ENCODE data around the gene NQO1. TPM values are rescaled to one million over a fixed set of nuclear protein-coding genes. Genes with fewer than 3 reads are reported as not detected.

Gene NQO1
- total and polyA plus RNA-seq, 2 of the 4 experiments (the other 2 are of a cell fraction), result 304 to 426 TPM

DNA sequence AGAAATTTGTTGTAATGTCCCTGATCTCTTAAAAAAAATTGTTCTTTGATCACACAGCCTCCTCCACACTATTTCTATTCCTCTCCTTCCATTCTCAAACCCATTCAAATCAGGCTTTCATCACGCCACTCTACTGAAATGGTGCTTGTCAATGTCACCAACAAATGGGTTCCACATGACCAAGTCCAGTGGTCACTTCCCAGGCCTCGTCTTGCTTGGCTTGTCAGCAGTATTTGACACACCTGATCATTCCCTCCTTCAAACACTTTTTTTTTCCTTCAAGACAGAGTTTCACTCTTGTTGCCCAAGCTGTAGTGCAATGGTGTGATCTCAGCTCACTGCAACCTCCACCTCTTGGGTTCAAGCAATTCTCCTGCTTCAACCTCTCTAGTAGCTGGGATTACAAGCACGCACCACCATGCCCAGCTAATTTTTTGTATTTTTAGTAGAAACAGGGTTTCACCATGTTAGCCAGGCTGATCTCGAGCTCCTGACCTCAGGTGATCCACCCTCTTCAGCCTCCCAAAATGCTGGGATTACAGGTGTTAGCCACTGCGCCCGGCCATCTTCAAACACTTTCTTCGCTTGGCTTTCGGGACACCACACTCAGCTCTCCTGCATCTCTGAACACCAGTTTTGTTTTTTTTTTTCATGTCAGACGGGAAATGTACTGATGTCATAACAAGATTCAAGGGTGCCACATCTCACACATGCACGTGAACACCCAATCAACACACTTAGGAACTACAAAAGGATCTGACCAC lies 18.3 kb downstream of the NQO1 start:
- peaks cover 7% of the 10 kb centered on the region; the same call in 1 of the 2 replicates for H4K20me1 ChIP-seq (ENCODE audit: insufficient read depth, low read length)
- in situ Hi-C loops (cut with MboI; ENCODE audit: low sequenced_read_pairs), result loop anchor here (5.0 kb wide), 1 partner anchor 44 kb away; the partner anchor contains the start of gene NOB1
- H2AFZ ChIP-seq (replicated peaks; ENCODE audit: low read length, poor library complexity), result no peak overlapping the region
- peaks cover 14 to 28% of the 10 kb centered on the region in 2 experiments for H3K79me1 ChIP-seq (ENCODE audit: low read depth in 1 of 2, low read length in 2 of 2)
- no peaks in the 10 kb centered on the region for H3K9me1 ChIP-seq (ENCODE audit: insufficient read depth, low read length)
- H4K91ac ChIP-seq (ENCODE audit: insufficient read depth, low read depth, low read length), result no peak overlapping the region
- H2BK20ac ChIP-seq (ENCODE audit: low read depth, low read length), result no peak overlapping the region
- BruUV-seq (replicated peaks), result no TSS peak
- no peak overlapping the region for H2BK15ac ChIP-seq (ENCODE audit: low read depth, low read length)
- DNase-seq (no peak), ATAC-seq (ENCODE audit: low read depth) (no peak)
- no peak overlapping the region for H2AK5ac ChIP-seq (ENCODE audit: low read depth, low read length)
- H3K56ac ChIP-seq (ENCODE audit: extremely low read depth, insufficient read depth, low read length), result no peak overlapping the region
- CTCF ChIA-PET, result interaction anchor here (0.6 to 1.3 kb wide), 3 partner anchors 8 to 43 kb away, joined by 3 read pairs; no protein-coding TSS in a partner anchor
- H4K8ac ChIP-seq (ENCODE audit: low read depth in 2 of 2, low read length in 2 of 2), result no peak overlapping the region
- dilution Hi-C loops (cut with HindIII; ENCODE audit: low sequenced_read_pairs, unreplicated experiment), result no loop called here
- no peak overlapping the region for H2BK5ac ChIP-seq (ENCODE audit: low read depth, low read length, poor library complexity, severe bottlenecking)
- H3K23ac ChIP-seq (ENCODE audit: low read depth, low read length), result no peak overlapping the region
- intact Hi-C loops (cut with micrococcal nuclease), result no loop called here
- H2AK9ac ChIP-seq (replicated peaks; ENCODE audit: low read depth, low read length, poor library complexity), result no peak overlapping the region
- no peaks in the 10 kb centered on the region for H3K9me3 ChIP-seq (ENCODE audit: control insufficient read depth, insufficient read depth, low read length)
- no peak overlapping the region for H3K9ac ChIP-seq (ENCODE audit: low read depth, low read length)
- peaks cover 4% of the 10 kb centered on the region; the same call in 1 of the 2 replicates for H3K4me1 ChIP-seq (ENCODE audit: control insufficient read depth, insufficient read depth, low read length)
- POLR2A ChIA-PET (ENCODE audit: unreplicated experiment), result no interaction called here
- 74 to 100% methylated on average over 1 to 4 of the region's 10 CpGs for WGBS, 2 experiments (ENCODE audit: extremely low coverage in 2 of 2, insufficient read length in 1 of 2)
- peaks cover 36% of the 10 kb centered on the region for H3K36me3 ChIP-seq (ENCODE audit: control insufficient read depth, insufficient read depth, low read length)
- no peak overlapping the region for H3K4ac ChIP-seq (ENCODE audit: low read depth, low read length)
- no peak overlapping the region for H3K4me3 ChIP-seq (ENCODE audit: insufficient read depth, low read depth, low read length)
- no peak overlapping the region for H3K18ac ChIP-seq (ENCODE audit: low read depth, low read length)
- H3K14ac ChIP-seq (replicated peaks; ENCODE audit: low read depth, low read length), result no peak overlapping the region
- no peak overlapping the region for H2BK120ac ChIP-seq (ENCODE audit: low read depth, low read length)
- TF ChIP-seq MXI1 (IDR thresholded peaks at IDR 0.05; ENCODE audit: borderline replicate concordance, low read depth, low read length) (no peak), NFE2L2 (IDR thresholded peaks at IDR 0.05; ENCODE audit: low read depth, low read length) (no peak), SMC3 (IDR thresholded peaks at IDR 0.05; ENCODE audit: low read depth, low read length) (no peak), POLR2A (IDR thresholded peaks at IDR 0.05; ENCODE audit: low read depth, low read length) (no peak), CHD1 (IDR thresholded peaks at IDR 0.05; ENCODE audit: low read depth, low read length) (no peak)
- no peak overlapping the region for H4K5ac ChIP-seq (ENCODE audit: low read depth, low read length)
- no peak overlapping the region for H3K4me2 ChIP-seq (ENCODE audit: low read depth, low read length)
- H3K27ac ChIP-seq (ENCODE audit: insufficient read depth, low read length), result no peak overlapping the region
- H3K27me3 ChIP-seq (ENCODE audit: control insufficient read depth, insufficient read depth, low read length), result no peaks in the 10 kb centered on the region
